MM.1S (cell line): ENCODE data around the gene ATP8B1.
"Not testable (repeated sequence)": the region's sequence is repeated elsewhere in the genome, so short reads cannot be mapped to it uniquely, and the experiment has no call there.

Source experiments
- EZH2 ChIP-seq: fragments of 300-600 bp; sonication (generic); optimal IDR thresholded peaks from 2 replicates; pipeline ENCODE3; 2017; ENCODE audit warnings: low read depth, mild to moderate bottlenecking, antibody characterized with exemption, low read length, mixed read lengths
- EZH2phosphoT487 ChIP-seq: fragments of 300-600 bp; sonication (generic); IDR thresholded peaks from 2 replicates; pipeline ENCODE4 v1.6.1; 2018; ENCODE audit warnings: antibody characterized with exemption, low read length
- TF ChIP-seq, protein P1 (sequence below): fragments of 300-600 bp; sonication (generic); IDR thresholded peaks from 2 replicates; pipeline ENCODE4 v1.5.1; 2016; ENCODE audit warnings: antibody characterized with exemption, low read length, mixed read lengths

- TF ChIP-seq, protein P1, sequence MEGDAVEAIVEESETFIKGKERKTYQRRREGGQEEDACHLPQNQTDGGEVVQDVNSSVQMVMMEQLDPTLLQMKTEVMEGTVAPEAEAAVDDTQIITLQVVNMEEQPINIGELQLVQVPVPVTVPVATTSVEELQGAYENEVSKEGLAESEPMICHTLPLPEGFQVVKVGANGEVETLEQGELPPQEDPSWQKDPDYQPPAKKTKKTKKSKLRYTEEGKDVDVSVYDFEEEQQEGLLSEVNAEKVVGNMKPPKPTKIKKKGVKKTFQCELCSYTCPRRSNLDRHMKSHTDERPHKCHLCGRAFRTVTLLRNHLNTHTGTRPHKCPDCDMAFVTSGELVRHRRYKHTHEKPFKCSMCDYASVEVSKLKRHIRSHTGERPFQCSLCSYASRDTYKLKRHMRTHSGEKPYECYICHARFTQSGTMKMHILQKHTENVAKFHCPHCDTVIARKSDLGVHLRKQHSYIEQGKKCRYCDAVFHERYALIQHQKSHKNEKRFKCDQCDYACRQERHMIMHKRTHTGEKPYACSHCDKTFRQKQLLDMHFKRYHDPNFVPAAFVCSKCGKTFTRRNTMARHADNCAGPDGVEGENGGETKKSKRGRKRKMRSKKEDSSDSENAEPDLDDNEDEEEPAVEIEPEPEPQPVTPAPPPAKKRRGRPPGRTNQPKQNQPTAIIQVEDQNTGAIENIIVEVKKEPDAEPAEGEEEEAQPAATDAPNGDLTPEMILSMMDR = not testable (repeated sequence)
- not testable (repeated sequence) for TF ChIP-seq EZH2, EZH2phosphoT487
These were observed 160.7 kb downstream of the ATP8B1 start for GRCh38 chr18:57642462-57642861.
